ENCODE data around the gene CD5L. TPM values are rescaled to one million over a fixed set of nuclear protein-coding genes. Genes with fewer than 3 reads are reported as not detected.

Gene CD5L
- total RNA-seq, 1 donor from 2014 or later, result not detected

- H3K4me3 ChIP-seq (ENCODE audit: low read length in 3 of 3), result no peak overlapping the region
Measured at GRCh38 chr1:157781048-157781447, 60.6 kb downstream of the CD5L start.

More at GRCh38 chr1:157781048-157781447, 60.6 kb downstream of the CD5L start:
- Histone ChIP-seq H3K4me1 (ENCODE audit: control insufficient read depth in 3 of 3, insufficient read depth in 3 of 3, low read length in 3 of 3) (no peaks in the 10 kb centered on the region), H3K27me3 (ENCODE audit: control insufficient read depth in 3 of 3, insufficient read depth in 3 of 3, low read length in 3 of 3) (no peaks in the 10 kb centered on the region), H3K9ac (ENCODE audit: low read depth in 1 of 3, low read length in 3 of 3) (no peak overlapping the region), H3K27ac (ENCODE audit: low read depth, low read length) (no peak overlapping the region), H3K9me3 (ENCODE audit: control insufficient read depth in 3 of 3, low read length in 3 of 3) (no peaks in the 10 kb centered on the region), H3K36me3 (ENCODE audit: control insufficient read depth in 3 of 3, insufficient read depth in 3 of 3, low read length in 3 of 3) (no peaks in the 10 kb centered on the region)

Small RNA genes lying within 50 kb of the gene (small RNA-seq; reads per million reads assigned to genes)
- not detected for gene MRPS21P2

Other genes with a start within 250 kb of the CD5L start
- not detected for gene FCRL4, start 243.7 kb downstream of the CD5L start, total RNA-seq
- not detected for gene FCRL3, start 141.0 kb downstream of the CD5L start, total RNA-seq
- not detected for gene FCRL2, start 64.7 kb downstream of the CD5L start, total RNA-seq
- under 0.01 TPM for gene FCRL1, start 21.7 kb downstream of the CD5L start, total RNA-seq
- 23.5 TPM for gene KIRREL1, start 151.8 kb upstream of the CD5L start, total RNA-seq

All from skeletal muscle tissue (tissue), 5 donors.